GM21825 (cell line): ENCODE results near the gene KIAA1614.

Experiments used
- ATAC-seq: cut with Tn5 transposase; IDR thresholded peaks from one replicate; pipeline ENCODE4 v1.9.1; 2021; ENCODE audit warnings: mild to moderate bottlenecking, moderate library complexity; ENCODE audit not compliant: unreplicated experiment

KIAA1614 gene, protein sequence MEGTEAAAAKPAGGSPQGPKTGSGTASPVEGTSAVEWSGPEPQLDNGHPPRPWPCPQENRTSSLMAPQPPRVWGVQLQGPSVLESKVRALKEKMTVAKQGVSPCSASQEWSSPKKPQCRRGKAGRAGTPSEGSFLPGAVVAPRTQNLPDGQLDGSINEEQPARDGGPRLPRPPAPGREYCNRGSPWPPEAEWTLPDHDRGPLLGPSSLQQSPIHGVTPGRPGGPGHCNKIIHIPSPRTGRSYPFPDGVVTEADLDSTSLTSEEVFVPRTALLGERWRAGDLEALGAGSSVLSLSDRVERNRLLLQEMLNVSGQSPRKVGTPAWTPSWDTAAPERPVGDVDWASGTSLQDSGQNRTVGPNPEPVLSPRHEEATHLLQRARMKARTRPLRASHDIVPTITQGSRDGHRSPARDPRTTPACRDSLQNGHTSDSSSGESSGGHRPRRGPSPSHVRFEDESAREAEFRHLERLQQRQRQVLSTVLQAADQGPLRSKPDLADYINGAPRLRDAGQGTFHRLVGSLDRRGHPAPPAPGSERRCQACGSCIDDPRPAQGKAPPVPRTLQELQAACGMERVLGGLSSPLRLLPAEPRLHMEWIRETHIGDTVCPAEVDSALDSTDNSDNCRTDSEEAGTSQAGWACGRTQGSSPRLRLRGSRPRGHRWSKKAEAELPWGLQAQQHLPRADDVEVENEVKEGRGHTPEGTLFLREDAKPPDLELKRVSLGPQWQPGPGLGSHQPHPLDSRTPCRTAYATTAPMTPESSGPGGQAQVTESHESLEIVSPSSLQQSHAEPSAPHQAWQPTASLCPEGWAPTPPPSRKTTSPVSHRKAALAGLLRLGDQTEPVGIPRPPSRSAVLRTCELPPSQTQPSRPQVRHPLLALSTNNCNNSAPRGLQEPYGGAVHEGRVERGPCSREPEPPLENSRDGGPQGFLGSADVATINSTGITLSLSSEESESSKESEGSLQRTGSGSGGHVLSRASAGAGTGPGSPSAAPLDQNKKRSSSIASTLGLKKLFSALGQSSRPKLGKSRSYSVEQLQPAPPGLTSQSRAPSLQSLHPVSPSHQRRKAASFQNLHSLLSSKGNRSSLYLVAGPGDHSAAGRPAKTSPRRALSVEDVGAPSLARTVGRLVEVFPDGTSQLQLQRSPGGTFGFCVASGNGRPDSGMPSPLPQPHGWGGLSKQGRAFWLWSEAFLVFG

DNA sequence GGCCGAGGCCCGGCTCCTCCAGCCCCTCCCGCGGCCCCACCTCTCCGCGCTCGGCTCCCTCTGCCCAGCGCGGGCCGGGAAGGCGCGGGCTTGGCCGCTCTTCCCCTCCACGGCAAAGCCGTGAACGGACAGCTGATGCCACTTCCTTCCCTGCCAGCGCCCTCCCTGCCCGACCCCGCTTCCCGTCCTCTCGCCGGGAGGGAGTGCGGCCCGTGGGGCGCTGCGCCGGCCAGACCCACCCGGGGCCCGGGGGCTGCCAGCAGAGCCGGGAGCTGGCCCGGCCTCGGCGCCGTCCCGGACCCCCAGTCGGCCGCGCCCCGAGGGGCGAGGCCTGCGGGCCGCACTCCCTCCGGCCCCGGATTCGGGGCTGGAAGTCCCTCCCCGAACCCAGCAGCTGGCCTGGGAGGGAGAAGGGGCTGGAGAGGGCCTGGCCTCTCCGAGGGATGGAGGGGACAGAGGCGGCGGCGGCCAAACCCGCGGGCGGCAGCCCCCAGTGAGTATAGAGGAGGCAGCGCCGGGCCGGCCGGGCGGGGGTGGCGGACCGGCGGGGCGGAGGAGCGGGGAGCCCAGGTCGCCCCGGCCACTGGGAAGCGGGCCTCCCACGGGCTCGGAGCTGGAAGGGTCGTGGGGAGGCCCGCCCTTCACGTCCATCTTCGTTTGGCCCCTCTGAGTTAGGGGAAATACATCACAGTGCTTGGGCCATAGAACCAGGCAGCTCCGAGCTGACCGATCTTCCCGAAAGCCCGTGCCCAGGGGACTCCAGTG lies at the start of gene KIAA1614:
TSS of gene KIAA1614 (plus strand) at position 97 of the 765 bp plus-strand sequence. CDS start at position 444, 347 bp downstream.
- ATAC-seq: no peak

DNA sequence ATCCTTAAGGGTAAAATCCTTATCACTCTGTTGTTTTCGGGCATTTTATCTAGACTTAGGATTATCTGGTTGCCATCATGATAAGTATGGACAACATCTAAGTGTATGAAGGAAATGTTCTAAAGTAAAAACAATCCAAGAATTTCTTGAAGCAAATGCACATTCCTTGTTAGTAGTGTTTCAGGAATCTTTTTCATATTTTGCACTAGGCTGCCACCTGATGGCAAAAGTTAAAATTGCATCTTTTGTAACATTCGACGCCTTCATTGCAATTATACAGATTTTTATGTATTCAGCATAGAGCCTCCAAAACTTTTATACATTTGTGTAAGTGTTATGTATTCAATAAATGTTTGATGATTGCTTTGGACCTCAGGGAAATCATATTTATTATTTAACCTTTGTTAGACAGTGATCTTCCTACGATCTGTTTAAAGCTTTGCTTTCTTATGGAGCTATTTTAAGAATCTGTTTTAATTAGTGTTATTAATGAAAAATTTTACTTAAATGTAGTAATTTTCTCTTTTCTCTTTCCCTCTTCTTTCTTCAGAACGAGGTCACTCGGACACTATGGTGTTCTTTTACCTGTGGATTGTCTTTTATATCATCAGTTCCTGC lies 49.4 kb upstream of the KIAA1614 start:
- no peak for ATAC-seq

DNA sequence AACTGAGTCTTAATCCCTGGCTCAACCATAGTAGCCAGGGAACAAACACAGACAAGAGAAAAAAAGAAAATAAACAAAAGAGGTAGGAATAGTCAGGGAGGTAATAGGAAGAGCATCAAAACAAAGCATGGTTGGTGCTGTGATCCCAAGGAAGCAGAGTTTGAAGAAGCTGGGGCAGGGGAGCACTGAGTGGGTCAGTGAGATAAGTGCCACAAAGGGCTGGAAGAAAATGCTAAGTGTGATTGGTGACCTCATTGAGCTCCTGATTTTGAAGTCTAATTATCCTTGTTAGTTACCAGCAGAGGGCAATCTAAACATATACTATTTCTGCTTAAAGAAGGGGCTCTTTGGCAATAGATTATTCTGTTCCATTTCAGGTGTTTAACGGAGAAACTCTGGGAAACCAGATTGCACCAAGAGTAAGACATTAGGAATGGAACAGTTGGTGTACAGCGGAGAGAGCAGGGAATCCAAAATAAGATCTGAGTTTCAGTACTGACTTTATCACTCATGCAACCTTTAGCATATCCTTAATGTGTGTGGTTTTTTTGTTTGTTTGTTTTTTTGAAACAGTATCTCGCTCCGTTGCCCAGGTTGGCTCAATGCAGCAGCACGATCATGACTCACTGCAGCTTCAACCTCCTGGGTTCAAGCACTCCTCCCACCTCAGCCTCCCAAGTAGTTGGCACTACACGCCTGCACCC lies 30.7 kb upstream of the KIAA1614 start:
- ATAC-seq: peak; percentile 79

DNA sequence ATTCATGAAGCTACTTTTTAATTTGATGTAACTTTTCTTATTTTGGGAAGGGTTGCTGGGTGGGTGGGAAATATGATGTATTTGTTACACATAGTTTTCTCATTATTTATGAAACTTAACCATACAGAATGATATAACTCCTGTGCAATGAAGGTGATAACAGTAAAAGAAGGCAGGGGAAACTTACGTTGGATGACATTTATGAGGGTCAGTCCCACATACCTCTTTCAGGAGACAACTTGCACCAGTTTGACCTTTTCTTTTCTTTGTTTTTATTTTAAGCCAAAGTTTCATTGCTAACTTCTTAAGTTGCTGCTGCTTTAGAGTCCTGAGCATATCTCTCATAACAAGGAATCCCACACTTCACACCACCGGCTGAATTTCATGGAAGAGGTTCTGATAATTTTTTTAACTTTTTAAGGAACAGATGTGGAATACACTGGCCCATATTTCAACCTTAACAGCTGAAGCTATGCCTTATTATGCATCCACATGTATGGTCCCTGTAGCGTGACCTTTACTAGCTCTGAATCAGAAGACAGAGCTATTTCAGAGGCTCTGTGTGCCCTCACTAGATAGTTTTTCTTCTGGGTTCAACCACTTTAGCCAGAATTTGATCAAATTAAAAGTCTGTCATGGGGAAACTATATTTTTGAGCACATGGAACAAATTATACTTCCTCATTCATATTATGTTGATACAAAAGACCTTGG lies 28.0 kb upstream of the KIAA1614 start:
- ATAC-seq: no peak

DNA sequence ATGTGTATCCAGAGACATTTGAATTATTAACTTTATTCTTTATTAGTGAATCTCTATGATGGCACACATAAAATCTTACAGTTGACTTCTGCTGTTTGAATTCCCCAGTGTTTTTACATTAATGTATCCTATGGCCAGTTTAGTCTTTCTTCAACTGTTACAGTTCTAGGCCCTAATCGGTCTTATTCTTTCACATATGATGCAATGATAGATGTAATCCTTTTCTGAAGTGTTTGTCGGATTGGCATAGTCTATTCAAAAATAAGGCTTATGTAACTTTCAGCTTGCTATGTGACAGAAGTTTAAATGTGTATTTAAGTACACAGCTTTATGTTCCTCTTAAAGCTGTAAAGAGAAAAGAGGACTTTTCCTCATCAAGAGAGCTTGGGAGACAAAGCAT lies 26.4 kb upstream of the KIAA1614 start:
- ATAC-seq: no peak

DNA sequence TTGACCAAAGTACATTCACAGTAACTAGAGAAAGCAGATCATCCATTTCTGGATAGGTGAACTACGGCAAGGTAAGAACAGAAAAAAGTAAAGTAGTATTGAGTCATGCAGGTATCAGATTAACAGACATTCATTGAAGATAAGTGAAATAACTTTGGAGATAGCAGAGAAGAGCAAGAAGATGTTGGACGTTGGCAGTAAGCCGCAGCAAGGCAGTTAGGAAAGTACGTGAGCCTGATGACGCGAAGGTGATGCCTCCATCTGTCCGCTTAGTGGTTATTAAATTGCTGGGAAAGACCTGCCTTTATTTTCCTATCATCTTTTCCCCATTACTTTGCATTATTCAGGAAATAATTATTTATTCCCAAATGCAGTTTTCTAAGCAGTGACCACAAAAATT lies 24.9 kb upstream of the KIAA1614 start:
- no peak for ATAC-seq

DNA sequence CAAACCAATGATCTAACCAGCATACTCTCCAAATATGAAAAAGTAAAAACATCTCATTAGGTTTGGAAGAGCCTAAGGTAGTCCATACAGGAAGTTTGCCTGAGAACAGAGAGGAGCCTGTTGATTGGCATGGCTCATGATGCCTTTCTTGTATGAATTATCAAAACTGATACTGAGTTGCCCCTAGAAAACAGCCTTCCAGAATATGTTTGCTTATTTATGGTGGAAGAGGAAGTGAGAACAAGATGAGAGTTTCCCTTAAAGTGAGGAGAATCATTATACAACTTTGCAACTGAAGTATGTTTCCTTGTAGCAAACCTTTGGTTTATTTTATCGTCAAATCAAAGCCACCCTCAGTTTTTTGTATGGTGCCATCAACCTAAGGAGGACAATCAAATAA lies 23.8 kb upstream of the KIAA1614 start:
- peak; percentile 88 for ATAC-seq

DNA sequence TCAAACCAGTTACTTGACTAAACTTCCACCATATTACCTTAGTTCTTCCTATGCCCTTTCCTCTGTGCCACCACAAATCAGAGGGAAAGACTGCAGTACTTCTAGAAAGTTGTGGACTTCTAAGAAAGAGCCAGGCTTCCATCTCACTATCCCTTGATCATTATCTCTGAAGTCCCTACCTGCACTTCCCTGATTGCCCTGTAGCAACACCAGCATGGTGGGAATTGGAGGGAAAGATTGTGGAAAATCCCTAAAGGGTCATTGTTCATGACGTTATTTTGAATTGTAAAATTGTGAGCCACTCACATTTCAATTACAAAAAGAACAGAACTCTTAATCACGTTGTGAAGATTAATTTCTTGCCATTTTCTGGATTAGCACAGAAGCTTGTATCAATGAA lies 23.4 kb upstream of the KIAA1614 start:
- peak; percentile 8 for ATAC-seq

DNA sequence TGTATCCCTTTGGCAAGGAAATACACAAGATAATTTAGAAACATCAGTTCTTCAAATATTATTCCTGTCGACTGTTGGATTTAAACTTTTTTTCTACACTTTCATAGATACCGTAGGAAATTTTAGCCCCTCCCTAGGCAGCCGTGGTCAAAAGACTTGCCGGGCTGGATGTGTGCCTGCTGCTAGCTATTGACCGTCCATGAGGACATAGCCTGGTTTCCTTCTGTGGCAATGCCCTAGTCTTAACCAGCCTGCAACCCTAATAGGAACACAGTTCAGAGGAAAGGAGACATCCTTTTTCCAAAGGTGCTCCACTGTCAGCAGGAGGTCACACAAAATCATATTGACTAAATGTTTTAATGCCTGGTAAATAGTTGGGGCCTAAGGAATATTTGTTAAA lies 20.4 kb upstream of the KIAA1614 start:
- ATAC-seq: no peak

DNA sequence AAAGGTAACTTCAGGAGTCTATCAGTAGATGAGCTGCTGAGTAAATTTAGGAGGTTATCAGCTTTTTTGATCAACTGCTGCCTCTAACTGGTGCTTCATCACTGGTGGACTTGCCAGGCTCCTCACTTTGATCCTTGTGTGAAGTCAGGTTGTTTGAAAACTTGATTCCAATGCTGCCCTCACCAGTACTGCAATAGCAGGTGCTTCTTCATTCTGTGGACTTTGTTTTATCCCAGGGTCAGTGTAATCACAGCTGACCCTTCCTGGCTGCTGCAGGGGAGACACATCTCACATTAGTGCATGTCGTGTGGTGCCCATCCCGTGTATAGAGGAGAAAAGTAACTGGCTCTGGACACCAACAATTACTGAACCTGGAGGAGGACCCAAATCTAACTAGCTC lies 20.0 kb upstream of the KIAA1614 start:
- ATAC-seq: no peak

DNA sequence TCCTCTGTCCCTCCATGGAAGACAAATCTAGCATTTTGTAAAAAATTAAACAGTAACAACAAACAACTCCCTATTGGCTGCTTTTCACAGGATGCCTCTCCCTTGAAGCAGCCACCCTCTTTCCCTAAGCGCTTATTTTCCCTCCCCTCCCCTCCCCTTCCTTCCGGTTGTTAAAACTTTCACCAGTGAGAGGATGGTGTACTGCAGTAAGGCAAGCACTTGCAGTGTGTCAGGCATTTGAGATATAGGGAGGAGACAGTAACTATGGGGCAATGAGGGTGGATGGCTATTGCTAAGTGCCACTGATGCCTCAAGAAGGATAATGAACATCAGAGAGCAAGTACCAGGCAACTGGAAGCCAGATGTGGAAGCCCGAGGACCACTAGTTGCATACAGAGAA lies 19.1 kb upstream of the KIAA1614 start:
- ATAC-seq: no peak

DNA sequence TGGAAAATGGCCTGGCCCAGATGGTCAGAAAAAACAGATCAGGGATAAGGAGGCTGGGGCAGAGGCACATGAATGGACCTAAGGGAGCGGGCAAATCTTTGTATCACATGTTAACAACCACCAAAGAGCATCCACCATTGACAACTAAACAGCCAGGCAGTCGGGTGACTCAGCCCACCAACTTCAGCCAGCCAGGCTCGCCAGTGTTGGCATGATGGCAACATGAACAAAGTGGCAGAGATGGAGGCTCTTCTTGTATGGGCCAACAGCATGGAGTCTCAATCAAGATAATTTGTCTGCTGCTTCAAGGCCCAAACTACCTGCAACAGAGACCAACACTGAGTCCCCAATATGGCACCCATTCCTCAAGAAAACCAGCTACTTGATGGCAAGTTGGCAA lies 16.5 kb upstream of the KIAA1614 start:
- ATAC-seq: no peak

DNA sequence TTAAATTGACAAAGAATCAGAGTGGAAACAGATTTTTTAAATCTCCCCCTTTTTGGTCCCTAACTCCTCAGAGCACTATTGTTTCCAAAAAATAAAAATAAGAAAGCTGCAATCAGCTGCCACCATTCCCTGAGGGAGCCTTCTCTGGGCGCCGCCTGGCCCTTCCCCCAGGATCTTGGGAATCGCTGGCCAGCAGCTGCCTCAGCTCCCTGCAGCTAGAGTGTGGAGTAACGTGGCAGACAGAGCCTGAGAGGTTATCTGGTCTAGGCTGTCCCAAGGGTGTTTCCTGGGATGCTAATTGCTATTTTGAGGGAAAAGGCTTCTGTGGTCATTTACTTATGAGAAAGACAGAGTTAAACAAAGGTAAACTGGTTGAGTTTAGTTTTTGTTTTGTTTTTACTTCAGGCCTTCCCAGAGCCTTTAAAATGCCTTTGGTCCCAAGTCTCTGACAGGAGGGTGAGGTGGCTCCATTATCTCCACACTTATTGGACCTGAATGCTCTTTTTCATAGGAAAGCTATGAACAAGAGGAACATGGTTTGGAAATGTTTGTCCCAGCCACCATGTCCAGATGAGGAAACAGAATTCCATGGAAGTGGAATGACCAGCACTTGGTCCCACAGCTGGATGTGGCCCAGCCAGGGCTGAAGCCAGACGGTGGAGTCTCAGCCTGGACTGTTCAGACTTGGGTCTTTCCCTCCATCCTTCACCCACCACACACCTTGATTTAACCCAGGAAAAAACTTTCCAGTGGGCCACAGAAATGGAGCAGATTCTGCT lies 14.1 kb upstream of the KIAA1614 start:
- ATAC-seq: no peak

DNA sequence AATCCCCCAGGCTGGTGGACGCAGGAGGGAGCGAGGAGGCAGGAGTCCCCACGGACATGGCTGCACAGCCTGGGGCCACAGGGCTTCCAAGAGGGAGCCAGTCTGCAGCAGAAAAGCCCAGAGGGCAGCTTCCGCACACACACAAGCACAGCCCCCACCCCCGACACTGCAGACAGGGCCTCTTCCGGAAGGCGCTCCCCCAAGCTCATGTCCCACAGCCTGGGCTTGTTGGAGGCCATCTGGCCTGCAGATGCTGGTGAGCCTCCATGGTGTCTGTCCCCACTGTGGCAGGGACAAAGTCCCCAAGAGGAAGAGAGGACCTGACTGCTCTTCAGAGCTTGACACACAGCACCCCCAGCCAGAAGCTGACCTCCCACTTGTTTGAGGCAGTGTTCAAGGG lies 13.4 kb upstream of the KIAA1614 start:
- ATAC-seq: no peak

DNA sequence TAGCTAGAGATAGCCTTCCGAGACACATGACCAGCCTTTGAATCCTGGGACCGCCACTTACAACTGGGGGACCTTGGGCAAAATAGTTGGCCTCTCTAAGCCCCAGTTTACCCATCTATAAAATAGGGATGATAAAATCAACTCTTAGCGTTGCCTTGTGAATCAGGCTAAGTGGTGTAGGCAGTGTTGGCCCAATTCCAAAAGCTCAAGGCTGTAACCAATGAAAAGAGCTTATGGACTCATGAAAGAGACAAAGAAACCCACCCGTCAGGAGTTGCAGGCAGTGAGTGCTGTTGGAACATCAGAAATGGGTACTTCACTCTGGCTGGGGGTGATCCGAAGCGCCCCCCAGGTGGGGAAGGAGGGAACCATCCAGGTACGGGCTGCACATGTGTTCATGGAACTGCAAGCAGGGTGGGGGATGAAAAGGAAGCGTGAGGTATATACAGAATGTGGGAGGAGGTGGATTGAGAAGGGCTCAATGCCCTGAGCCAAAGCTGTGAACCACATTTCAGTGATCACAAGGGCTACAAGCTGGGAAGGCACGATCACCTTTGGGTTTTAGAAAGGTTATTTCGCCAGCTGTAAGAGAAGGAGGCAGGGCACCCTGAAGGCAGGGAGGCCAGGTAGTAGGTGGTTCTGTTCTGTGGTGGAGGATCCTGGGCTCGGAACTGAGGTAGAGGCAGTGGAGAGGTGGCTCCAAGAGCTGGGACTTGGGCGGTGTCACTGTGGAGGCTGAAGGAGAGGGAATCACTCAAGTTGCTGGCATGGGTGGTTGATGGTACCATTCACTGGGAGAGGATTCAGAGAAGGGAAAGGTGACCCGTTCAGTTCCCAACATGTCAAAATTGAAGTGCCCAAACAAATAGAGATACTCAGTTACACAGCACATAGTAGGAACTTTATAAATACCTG lies 11.4 kb upstream of the KIAA1614 start:
- no peak for ATAC-seq

DNA sequence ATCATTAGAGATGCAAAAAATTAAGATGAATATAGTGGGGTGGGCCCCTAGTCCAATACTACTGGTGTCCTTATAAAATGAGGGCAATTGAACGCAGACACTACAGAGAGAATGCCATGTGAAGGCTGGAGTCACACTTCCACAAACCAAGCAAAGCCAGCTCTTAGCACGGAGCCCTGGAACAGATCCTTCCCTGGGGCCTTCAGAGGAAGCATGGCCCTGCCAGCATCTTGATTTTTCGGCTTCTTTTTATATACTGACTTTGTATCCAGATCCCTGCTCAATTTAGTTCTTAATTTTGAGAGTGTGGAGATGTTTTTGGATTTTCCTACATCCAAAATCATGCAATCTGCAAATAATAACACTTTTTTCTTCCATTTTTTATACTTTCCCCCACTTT lies 10.2 kb upstream of the KIAA1614 start:
- ATAC-seq: no peak

DNA sequence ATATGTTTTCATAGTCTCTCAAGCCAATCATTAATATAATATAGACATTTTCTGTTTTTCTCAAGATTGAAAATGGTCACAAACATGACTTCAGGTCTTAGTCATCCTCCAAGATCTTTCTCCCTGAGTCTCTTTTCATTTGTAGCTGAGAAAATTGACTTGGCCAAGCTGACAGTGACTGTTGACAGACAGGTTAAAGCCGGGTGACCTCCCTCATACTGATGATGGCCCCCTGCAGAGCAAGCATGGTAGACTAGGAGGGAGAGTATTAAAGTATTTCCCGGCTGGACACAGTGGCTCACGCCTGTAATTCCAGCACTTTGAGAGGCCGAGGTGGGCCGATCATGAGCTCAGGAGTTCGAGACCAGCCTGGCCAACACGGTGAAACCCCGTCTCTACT lies 6.8 kb upstream of the KIAA1614 start:
- ATAC-seq: no peak
